Neural progenitor cell (in vitro differentiated cells): ENCODE measurements around the gene NUAK1. TPM values are rescaled to one million over a fixed set of nuclear protein-coding genes. Genes with fewer than 3 reads are reported as not detected.
A peak's percentile ranks its signal among the peaks of the same experiment; 100 is the strongest.

ENCODE experiments used
- DNase-seq: peaks from one replicate; pipeline ENCODE4 v3.0.0-alpha.2; 2016; ENCODE audit warnings: low spot score
- H2AFZ ChIP-seq: fragments of 200-600 bp; sonication (generic); replicated peaks from 2 replicates; pipeline ENCODE4 v1.6.1; 2016; ENCODE audit warnings: antibody characterized with exemption
- H3F3A ChIP-seq: fragments of 200-600 bp; sonication (generic); 2 replicates; pipeline ENCODE4 v1.6.1; 2016; ENCODE audit warnings: antibody characterized with exemption, low read depth
- H3K27ac ChIP-seq: fragments of 200-600 bp; sonication (generic); 2 replicates; pipeline ENCODE4 v1.5.1; 2016; ENCODE audit warnings: mild to moderate bottlenecking
- H3K27me3 ChIP-seq: fragments of 200-600 bp; sonication (generic); 2 replicates; pipeline ENCODE4 v1.6.1; 2016; ENCODE audit warnings: mild to moderate bottlenecking, moderate library complexity
- H3K36me3 ChIP-seq: fragments of 200-600 bp; sonication (generic); 2 replicates; pipeline ENCODE4 v1.5.1; 2016
- H3K4me1 ChIP-seq: fragments of 200-600 bp; sonication (generic); 2 replicates; pipeline ENCODE4 v1.6.1; 2016; ENCODE audit warnings: mixed run types
- H3K4me2 ChIP-seq: fragments of 200-600 bp; sonication (generic); 2 replicates; pipeline ENCODE4 v1.6.1; 2016
- H3K4me3 ChIP-seq: fragments of 200-600 bp; sonication (generic); 2 replicates; pipeline ENCODE4 v1.5.1; 2016
- H3K79me2 ChIP-seq: fragments of 200-600 bp; sonication (generic); 2 replicates; pipeline ENCODE4 v1.6.1; 2016; ENCODE audit warnings: low read depth
- H3K9ac ChIP-seq: fragments of 200-600 bp; sonication (generic); 2 replicates; pipeline ENCODE4 v1.6.1; 2016
- H3K9me3 ChIP-seq: fragments of 200-600 bp; sonication (generic); 2 replicates; pipeline ENCODE4 v1.5.1; 2016; ENCODE audit warnings: low read depth
- H4K20me1 ChIP-seq: fragments of 200-600 bp; sonication (generic); 2 replicates; pipeline ENCODE4 v1.6.1; 2016; ENCODE audit warnings: low read depth
- H3K27ac Mint-ChIP-seq: 3 replicates; pipeline ENCODE4 v1.8.0; 2021; ENCODE audit warnings: mixed read lengths
- H3K27me3 Mint-ChIP-seq: 2 replicates; pipeline ENCODE4 v1.8.0; 2022; ENCODE audit warnings: low read depth, mild to moderate bottlenecking, inconsistent platforms, moderate library complexity, mixed read lengths; ENCODE audit not compliant: insufficient read depth
- H3K36me3 Mint-ChIP-seq: 3 replicates; pipeline ENCODE4 v1.8.0; 2021; ENCODE audit warnings: mixed read lengths
- H3K4me1 Mint-ChIP-seq: 3 replicates; pipeline ENCODE4 v1.8.0; 2021; ENCODE audit warnings: mixed read lengths
- H3K4me3 Mint-ChIP-seq: 3 replicates; pipeline ENCODE4 v1.8.0; 2021; ENCODE audit warnings: mild to moderate bottlenecking, moderate library complexity, mixed read lengths
- H3K9me3 Mint-ChIP-seq: 3 replicates; pipeline ENCODE4 v1.8.0; 2020; ENCODE audit warnings: mixed read lengths
- CTCF ChIP-seq: fragments of 200-600 bp; sonication (generic); IDR thresholded peaks from 2 replicates; pipeline ENCODE4 v1.5.1; 2017; ENCODE audit warnings: antibody characterized with exemption, mild to moderate bottlenecking
- EZH2 ChIP-seq: fragments of 200-600 bp; sonication (generic); IDR thresholded peaks from 2 replicates; pipeline ENCODE4 v1.6.1; 2017; ENCODE audit warnings: antibody characterized with exemption, mild to moderate bottlenecking, moderate library complexity
- EZH2phosphoT487 ChIP-seq: fragments of 200-600 bp; sonication (generic); IDR thresholded peaks from 2 replicates; pipeline ENCODE4 v1.6.1; 2017; ENCODE audit warnings: antibody characterized with exemption
- total RNA-seq: library from RNA; depleted of rRNA; stranded (reverse); fragments of >200 nt; gene quantifications from 2 replicates; pipeline ENCODE4 v1.2.3, GENCODE V29; 2015; ENCODE audit warnings: low replicate concordance

Gene NUAK1
- total RNA-seq, 1 donor from 2014 or later: 18.8 TPM

- Histone ChIP-seq H3K4me1 (no peaks in the 10 kb centered on the region), H4K20me1 (no peaks in the 10 kb centered on the region), H2AFZ (no peak overlapping the region), H3K9ac (no peak overlapping the region), H3K4me2 (no peak overlapping the region), H3K9me3 (no peaks in the 10 kb centered on the region), H3K27ac (no peak overlapping the region), H3F3A (no peaks in the 10 kb centered on the region), H3K36me3 (no peaks in the 10 kb centered on the region), H3K27me3 (no peaks in the 10 kb centered on the region), H3K79me2 (no peaks in the 10 kb centered on the region), H3K4me3 (no peak overlapping the region)
- Mint-ChIP-seq H3K27ac (no peak overlapping the region), H3K9me3 (peaks cover 2% of the 10 kb centered on the region), H3K4me3 (no peak overlapping the region), H3K27me3 (peaks cover 3% of the 10 kb centered on the region), H3K4me1 (peaks cover 23% of the 10 kb centered on the region), H3K36me3 (peaks cover 76% of the 10 kb centered on the region)
- TF ChIP-seq EZH2: no peak
- no peak for TF ChIP-seq CTCF
- TF ChIP-seq EZH2phosphoT487: no peak
- DNase-seq: no peak
Measured at GRCh38 chr12:106067606-106068205, 71.0 kb downstream of the NUAK1 start.

- Histone ChIP-seq H2AFZ (no peak overlapping the region), H3K27ac (no peak overlapping the region), H3K4me1 (no peaks in the 10 kb centered on the region), H3K4me2 (no peak overlapping the region), H3K9ac (no peak overlapping the region), H3K36me3 (no peaks in the 10 kb centered on the region), H4K20me1 (no peaks in the 10 kb centered on the region), H3K27me3 (no peaks in the 10 kb centered on the region), H3K4me3 (no peak overlapping the region), H3F3A (no peaks in the 10 kb centered on the region), H3K9me3 (no peaks in the 10 kb centered on the region), H3K79me2 (no peaks in the 10 kb centered on the region)
- Mint-ChIP-seq H3K4me3 (no peak overlapping the region), H3K9me3 (peaks cover 2% of the 10 kb centered on the region), H3K27ac (no peak overlapping the region), H3K4me1 (peaks cover 20% of the 10 kb centered on the region), H3K36me3 (peaks cover 72% of the 10 kb centered on the region), H3K27me3 (peaks cover 3% of the 10 kb centered on the region)
- TF ChIP-seq EZH2phosphoT487: no peak
- no peak for TF ChIP-seq EZH2
- TF ChIP-seq CTCF: no peak
- no peak for DNase-seq
Measured at GRCh38 chr12:106066726-106067325, 71.9 kb downstream of the NUAK1 start.

GRCh38 chr12:106066051-106066705 is 72.6 kb downstream of the NUAK1 start:
- Histone ChIP-seq H3K27me3 (no peaks in the 10 kb centered on the region), H3K4me3 (no peak overlapping the region), H3F3A (no peaks in the 10 kb centered on the region), H3K4me2 (no peak overlapping the region), H3K9ac (no peak overlapping the region), H2AFZ (no peak overlapping the region), H3K9me3 (no peaks in the 10 kb centered on the region), H3K27ac (no peak overlapping the region), H3K4me1 (no peaks in the 10 kb centered on the region), H3K36me3 (no peaks in the 10 kb centered on the region), H3K79me2 (no peaks in the 10 kb centered on the region), H4K20me1 (no peaks in the 10 kb centered on the region)
- no peak for DNase-seq
- H3K9me3 Mint-ChIP-seq: peaks cover 2% of the 10 kb centered on the region
- H3K4me1 Mint-ChIP-seq: peaks cover 20% of the 10 kb centered on the region
- peaks cover 66% of the 10 kb centered on the region for H3K36me3 Mint-ChIP-seq
- H3K27ac Mint-ChIP-seq: peak overlapping the region; percentile 28
- H3K27me3 Mint-ChIP-seq: peaks cover 3% of the 10 kb centered on the region
- H3K4me3 Mint-ChIP-seq: no peak overlapping the region
- no peak for TF ChIP-seq EZH2phosphoT487
- TF ChIP-seq EZH2: no peak
- no peak for TF ChIP-seq CTCF
